H7 (cell line): ENCODE data around the gene GCN1. TPM values are rescaled to one million over a fixed set of nuclear protein-coding genes. Genes with fewer than 3 reads are reported as not detected.
"Not testable (repeated sequence)": the region's sequence is repeated elsewhere in the genome, so short reads cannot be mapped to it uniquely, and the experiment has no call there.

ENCODE experiments used
- DNase-seq: peaks from one replicate; pipeline ENCODE4 v3.0.0; 2012
- H3K27me3 ChIP-seq: 2 replicates; pipeline ENCODE4 v1.6.0; 2011; ENCODE audit warnings: mild to moderate bottlenecking, low read length; ENCODE audit not compliant: control insufficient read depth, insufficient read depth
- H3K36me3 ChIP-seq: replicated peaks from 2 replicates; pipeline ENCODE4 v1.5.1; 2011; ENCODE audit warnings: low read length; ENCODE audit not compliant: control insufficient read depth, insufficient read depth
- H3K4me3 ChIP-seq: 2 replicates; pipeline ENCODE4 v1.5.1; 2011; ENCODE audit warnings: low read depth, mild to moderate bottlenecking, control low read depth, low read length, moderate library complexity; ENCODE audit not compliant: insufficient read depth
- total RNA-seq: library from RNA; depleted of rRNA; stranded (reverse); fragments of >200 nt; shearing (Covaris generic); gene quantifications from 2 replicates; pipeline ENCODE4 v1.2.3, GENCODE V29; 2014

GCN1 gene
- total RNA-seq, 1 experiment from 2014 or later, result 119 TPM

DNA sequence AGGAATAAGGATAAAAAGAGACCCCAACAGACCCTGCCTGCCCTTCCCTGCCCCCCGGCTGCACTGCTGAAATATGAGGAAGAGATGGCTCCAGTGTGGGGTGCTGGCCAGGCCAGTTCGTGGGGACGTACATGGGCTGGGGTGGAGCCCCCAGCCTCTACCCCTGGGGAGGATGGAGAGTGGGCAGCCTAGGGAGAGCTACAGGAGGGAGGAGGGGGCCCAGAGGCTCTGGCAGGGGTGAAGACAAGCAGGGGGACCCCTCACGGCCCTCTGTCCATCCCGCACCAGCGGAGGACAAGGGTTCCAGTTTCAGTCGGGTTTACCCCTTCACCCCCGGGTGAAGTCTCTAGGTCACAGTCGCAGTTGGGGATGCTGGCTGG lies 17.4 kb upstream of the GCN1 start:
- H3K36me3 ChIP-seq, result peaks cover 27% of the 10 kb centered on the region
- no peaks in the 10 kb centered on the region for H3K27me3 ChIP-seq
- peak; percentile 43 for DNase-seq
- no peak overlapping the region for H3K4me3 ChIP-seq

DNA sequence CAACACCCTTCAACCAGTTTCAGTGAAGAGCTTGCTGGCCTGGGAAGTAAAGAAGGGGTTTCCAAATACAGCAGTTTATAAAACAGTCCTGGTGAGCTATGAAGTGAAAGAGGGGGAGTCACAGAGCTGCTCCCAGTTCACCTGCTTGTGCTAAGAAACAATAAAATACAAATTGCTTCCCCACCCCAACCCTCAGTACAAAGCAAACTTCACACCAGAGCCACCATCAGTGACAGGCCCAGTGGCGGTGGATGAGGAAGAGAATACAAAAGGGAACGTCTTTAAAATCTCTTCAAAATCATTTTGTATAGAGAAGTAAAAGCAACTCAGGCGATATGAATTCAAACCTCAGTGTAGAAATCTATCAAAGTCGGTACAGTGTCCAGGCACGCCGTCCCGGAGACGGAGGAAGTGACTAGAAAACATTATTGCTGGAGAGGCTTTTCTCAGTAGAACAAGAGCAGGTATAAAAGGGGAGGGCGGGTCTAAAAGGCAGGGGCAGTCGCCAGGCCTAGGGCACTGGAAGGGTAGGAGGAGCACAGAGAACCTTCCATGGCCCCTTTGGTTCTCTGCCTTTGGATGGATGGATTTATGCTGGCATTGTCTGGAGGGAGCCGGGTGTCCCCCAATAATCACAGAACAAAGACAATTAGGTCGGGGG lies 16.9 kb upstream of the GCN1 start:
- H3K36me3 ChIP-seq, result peaks cover 27% of the 10 kb centered on the region
- peak; percentile 35 for DNase-seq
- H3K27me3 ChIP-seq, result no peaks in the 10 kb centered on the region
- H3K4me3 ChIP-seq, result no peak overlapping the region

DNA sequence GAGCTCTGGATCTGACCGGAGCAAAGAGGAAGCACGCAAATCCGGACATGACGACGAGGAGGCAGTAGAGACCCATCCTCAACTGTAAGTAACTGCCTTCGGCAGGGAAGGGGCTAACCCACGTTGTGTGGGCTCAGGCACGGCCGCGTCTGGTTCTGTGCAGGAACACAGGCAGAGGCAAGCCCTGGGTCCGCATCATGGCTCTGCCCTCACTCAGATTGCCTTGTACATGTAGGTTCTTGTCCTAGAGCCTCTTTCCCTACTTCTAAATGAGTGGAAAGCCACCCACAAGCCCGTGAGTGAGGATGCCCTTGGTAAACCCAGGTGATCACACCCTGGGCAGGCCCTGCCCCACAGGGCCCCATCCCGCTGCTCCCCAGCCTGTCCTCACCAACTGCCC lies 15.3 kb upstream of the GCN1 start:
- peaks cover 23% of the 10 kb centered on the region for H3K36me3 ChIP-seq

DNA sequence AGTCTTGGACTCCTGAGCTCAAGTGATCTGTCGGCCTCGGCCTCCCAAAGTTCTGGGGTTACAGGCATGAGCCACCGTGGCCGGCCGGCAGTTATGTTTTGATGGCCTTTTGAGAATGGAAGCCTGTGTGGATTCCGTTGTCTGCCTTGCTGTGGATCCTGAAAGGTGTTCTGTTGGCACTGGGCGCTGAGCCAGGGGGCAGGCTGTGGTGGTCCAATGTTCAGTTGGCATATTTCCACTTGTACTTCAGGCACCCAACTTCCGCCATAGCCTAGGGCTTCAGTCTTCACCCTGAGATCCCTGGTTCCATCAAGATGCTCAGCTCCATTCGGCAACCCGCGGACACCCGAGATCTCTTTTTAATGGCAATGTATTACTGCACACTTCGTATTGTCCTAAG lies 12.7 kb upstream of the GCN1 start:
- H3K4me3 ChIP-seq, result no peak overlapping the region
- no peak for DNase-seq
- peaks cover 9% of the 10 kb centered on the region for H3K36me3 ChIP-seq
- no peaks in the 10 kb centered on the region for H3K27me3 ChIP-seq

More for the DNA sequence above, 15.3 kb upstream of the GCN1 start:
- Histone ChIP-seq H3K4me3 (no peak overlapping the region), H3K27me3 (no peaks in the 10 kb centered on the region)
- DNase-seq, result peak; percentile 19

DNA sequence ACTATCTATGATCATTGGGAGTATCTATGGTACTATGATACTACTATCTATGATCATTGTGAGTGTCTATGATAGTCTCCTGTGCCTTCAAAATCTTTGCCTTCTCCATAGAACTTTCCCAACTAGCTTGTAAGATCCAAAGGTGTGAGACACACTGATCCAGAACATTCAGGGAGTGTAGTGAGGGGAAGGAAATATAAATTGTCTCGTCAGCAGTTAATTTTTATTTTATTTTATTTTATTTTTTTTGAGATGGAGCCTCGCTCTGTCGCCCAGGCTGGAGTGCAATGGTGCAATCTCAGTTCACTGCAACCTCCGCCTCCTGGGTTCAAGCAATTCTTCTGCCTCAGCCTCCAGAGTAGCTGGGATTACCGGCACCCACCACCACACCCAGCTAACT lies 12.3 kb upstream of the GCN1 start:
- not testable (repeated sequence) for H3K4me3 ChIP-seq, H3K27me3 ChIP-seq, H3K36me3 ChIP-seq, DNase-seq

DNA sequence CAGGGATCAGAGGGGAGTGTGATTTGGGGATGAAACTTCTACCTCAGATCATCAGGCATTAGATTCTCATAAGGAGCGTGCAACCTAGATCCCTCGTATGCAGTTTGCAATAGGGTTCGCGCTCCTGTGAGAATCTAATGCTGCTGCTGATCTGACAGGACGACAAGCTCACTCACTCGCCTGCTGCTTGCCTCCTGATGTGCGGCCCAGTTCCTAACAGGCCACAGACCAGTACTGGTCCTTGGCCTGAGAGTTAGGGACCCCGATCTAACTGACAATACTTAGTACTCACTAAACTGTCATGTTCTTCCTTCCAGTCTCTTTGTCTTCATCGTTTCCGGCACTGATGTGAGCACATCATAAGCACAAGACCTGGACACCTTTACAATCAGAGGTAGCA lies 11.7 kb upstream of the GCN1 start:
- Histone ChIP-seq H3K36me3 (peaks cover 2% of the 10 kb centered on the region), H3K4me3 (no peak overlapping the region), H3K27me3 (no peaks in the 10 kb centered on the region)
- no peak for DNase-seq

DNA sequence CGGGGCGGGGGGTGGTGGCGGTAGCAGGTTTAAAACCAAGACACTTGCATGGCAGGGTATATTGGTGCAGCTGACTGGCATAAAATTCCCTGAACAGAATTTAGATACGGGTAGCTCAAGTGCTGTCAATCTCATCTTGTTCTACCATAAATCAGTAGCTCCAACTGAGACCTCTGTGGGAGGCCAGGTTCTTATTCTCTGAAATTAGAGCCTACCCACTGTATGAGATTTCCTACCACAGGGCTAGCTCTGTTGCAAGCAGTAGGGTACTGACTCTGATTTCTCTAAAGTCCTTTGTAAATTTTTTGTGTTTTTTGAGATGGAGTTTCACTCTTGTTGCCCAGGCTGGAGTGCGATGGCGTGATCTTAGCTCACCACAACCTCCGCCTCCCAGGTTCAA lies 9.7 kb upstream of the GCN1 start:
- H3K36me3 ChIP-seq, result peaks cover 8% of the 10 kb centered on the region
- no peaks in the 10 kb centered on the region for H3K27me3 ChIP-seq
- DNase-seq, result no peak
- H3K4me3 ChIP-seq, result no peak overlapping the region

DNA sequence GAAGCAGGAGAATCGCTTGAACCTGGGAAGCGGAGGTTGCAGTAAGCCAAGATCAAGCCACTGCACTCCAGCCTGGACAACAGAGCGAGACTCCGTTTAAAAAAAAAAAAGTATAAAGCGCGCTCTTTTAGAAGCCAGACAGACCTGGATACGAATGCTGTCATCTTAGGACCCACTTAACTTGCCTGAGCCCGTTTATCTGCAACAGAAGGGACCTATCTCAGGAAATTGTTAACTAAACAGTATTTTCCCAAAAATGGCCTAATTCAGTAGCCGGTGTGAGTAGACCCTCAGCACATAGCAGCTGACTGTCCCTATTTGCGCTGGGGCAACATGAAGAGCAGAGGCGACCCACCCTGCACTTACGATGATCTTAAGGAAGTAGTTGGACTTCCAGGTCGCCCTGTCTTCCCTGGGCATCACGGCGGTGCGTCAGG lies 5.9 kb upstream of the GCN1 start:
- no peak for DNase-seq

DNA sequence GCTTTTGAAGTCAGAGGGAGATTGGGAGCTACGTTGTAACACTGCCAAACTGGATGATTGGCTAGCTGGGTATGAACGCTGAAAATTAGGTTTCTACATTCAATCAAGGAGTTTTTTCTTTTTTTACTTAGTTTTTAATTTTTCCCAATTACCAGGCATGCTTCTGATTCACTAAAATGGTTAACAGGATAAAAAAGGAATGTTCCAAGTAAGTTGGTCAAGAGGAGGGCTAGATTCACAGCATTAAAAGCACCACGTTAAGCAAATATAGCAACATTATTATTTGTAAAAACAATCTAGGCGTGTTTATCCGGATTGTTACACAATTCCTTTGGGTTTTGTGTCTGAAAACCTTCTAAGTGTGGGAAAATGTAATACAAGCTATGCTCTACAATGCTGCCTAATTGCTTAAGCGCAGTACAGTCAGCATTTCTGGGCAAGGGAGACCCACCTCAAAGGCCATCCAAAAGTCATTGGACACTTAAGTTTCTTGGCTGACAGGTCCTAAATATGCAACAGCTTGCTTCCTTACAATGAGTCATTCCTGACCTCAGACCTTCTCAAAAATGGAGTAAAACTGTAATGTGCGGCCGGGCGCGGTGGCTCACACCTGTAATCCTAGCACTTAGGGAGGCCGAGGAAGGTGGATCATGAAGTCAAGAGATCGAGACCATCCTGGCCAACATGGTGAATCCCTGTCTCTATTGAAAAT lies 5.2 kb upstream of the GCN1 start:
- H3K36me3 ChIP-seq, result peaks cover 31% of the 10 kb centered on the region
- DNase-seq, result no peak

More for the DNA sequence above, 5.9 kb upstream of the GCN1 start:
- Histone ChIP-seq H3K4me3 (peak overlapping the region; percentile 99), H3K36me3 (peaks cover 31% of the 10 kb centered on the region), H3K27me3 (no peaks in the 10 kb centered on the region)

DNA sequence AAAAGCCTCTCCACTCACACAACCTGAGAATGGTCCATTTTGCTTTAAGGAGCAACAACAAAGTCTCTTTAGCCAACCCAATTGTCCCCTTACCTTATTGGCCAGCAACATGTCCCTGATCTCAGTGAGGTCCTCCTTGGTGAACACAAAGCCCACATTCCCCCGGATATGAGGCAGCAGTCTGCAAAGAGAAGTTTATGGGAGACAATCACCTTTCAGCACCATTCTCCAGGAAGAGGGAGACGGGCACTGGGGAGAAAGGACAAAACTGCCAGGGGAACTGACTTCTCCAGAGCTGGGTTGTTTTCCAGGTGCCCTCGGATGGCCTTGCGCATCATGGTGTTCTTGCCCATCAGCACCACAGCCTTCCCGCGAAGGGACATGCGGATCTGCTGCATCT lies 4.5 kb upstream of the GCN1 start:
- Histone ChIP-seq H3K27me3 (no peaks in the 10 kb centered on the region), H3K4me3 (no peak overlapping the region), H3K36me3 (peaks cover 31% of the 10 kb centered on the region)
- no peak for DNase-seq

More for the DNA sequence above, 5.2 kb upstream of the GCN1 start:
- Histone ChIP-seq H3K27me3 (no peaks in the 10 kb centered on the region), H3K4me3 (peak overlapping the region; percentile 99)

DNA sequence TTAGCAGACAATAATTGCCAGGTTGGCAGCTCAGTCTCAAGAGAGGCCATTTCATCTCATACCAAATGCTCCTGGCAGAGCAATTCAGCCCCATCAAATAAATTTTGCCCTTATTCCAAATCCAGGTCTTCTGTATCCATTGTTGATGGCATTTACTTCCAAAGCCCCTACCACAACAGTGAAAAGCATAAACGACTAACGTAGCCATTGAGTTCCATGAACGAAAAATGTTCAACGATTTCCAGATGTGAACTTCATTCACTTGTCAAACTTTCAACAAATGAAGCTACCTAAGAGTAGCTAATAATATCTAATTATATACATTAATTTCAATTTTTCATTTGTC lies 3.0 kb upstream of the GCN1 start:
- H3K36me3 ChIP-seq, result peaks cover 31% of the 10 kb centered on the region
- no peak overlapping the region for H3K4me3 ChIP-seq
- no peaks in the 10 kb centered on the region for H3K27me3 ChIP-seq
- no peak for DNase-seq

DNA sequence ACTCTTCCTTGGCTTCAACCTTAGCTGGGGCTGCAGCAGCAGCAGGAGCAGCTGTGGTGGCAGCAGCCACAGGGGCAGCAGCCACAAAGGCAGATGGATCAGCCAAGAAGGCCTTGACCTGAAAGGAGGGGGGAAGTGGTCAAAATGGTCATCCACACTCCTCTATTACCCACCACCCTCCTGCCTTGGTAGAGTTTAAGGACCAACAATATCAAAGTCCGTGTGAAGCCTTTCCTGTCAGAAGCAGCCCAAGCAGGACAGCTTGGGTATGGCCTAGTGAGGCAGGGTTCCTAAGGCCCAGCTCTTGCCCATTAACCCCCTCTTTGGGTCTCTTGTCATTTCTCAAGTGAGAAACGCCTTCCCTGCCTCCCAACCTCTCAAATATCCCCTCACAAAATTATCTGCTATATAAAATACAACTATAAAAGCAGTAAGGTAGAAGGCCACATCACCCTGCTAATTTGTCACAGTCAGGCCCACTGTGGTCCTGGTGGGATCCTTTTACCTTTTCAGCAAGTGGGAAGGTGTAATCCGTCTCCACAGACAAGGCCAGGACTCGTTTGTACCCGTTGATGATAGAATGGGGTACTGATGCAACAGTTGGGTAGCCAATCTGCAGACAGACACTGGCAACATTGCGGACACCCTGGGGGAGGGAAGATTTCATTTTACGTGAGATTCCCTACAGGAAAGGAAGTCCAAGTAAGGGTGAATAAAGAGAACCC lies 2.5 kb upstream of the GCN1 start:
- not testable (repeated sequence) for H3K4me3 ChIP-seq

DNA sequence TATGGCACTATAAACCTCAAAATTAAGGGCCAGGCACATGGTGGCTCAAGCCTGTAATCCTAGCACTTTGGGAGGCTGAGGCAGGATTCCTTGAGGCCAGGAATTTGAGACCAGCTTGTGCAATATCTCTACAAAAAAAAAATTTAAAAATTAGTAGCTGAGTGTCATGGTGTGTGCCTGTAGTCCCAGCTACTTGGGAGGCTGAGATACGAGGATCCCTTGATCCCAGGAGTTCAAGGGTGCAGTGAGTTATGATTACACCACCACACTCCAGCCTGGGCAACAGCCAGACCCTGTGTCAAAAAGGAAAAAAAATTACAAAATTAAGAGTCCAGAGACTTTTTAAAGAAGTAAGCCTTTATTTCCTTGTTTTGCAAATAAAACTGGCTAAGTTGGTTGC lies 1.8 kb upstream of the GCN1 start:
- Histone ChIP-seq H3K27me3 (no peaks in the 10 kb centered on the region), H3K4me3 (no peak overlapping the region), H3K36me3 (peaks cover 31% of the 10 kb centered on the region)
- DNase-seq, result no peak

More for the DNA sequence above, 2.5 kb upstream of the GCN1 start:
- DNase-seq, H3K27me3 ChIP-seq: not testable (repeated sequence)
- H3K36me3 ChIP-seq, result peaks cover 31% of the 10 kb centered on the region

DNA sequence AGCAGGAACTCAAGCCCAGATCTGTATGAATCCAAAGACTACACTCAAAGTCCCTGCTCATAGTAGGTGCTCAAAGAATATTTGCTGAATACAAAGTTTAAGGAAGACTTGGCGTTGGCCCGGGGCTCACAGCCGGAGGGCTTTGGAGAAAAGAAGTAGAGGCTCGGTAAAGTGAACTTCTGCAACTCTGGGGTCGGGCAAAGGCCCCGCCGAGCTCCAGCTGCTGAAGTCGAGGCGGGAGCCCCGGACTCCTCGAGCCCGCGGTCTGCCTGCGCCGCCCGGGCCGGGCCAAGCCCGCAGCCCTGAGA lies 335 bp downstream of the GCN1 start:
- peak overlapping the region; percentile 91 for H3K4me3 ChIP-seq
- no peaks in the 10 kb centered on the region for H3K27me3 ChIP-seq
- DNase-seq, result peak; percentile 33
- H3K36me3 ChIP-seq, result peaks cover 30% of the 10 kb centered on the region

DNA sequence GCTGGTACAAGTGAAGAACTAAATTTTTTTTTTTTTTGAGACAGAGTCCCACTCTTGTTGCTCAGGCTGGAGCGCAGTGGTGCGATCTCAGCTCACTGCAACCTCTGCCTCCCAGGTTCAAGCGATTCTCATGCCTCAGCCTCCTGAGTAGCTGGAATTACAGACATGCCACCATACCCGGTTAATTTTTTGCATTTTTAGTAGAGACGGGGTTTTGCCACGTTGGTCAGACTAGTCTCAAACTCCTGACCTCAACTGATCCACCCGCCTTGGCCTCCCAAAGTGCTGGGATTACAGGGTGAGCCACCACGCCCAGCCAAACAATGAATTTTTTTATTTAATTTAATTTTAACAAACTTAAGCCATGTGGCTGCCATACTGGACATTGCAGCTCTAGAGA lies 1.2 kb downstream of the GCN1 start:
- not testable (repeated sequence) for H3K27me3 ChIP-seq, H3K4me3 ChIP-seq, DNase-seq
- peaks cover 25% of the 10 kb centered on the region for H3K36me3 ChIP-seq
